IMR-90 (cell line): ENCODE data around the gene SHROOM3. TPM values are rescaled to one million over a fixed set of nuclear protein-coding genes. Genes with fewer than 3 reads are reported as not detected.

Experiments used
- ATAC-seq: fragments of 200-7000 bp; cut with Tn5 transposase; 2 replicates; pipeline ENCODE4 v1.9.1; 2020; ENCODE audit warnings: low read depth, mild to moderate bottlenecking, moderate library complexity
- BruUV-seq: library from RNA; stranded (reverse); fragments of 400-500 nt; replicated peaks from 2 replicates; lab custom pipeline; 2021; lab: Mats Ljungman, UMichigan
- CTCF ChIA-PET: fragments of 300-600 bp; formaldehyde crosslinking; extraction: SDS; loops from one replicate; lab custom pipeline; 2021; ENCODE audit warnings: antibody characterized with exemption; lab: Yijun Ruan, JAX
- POLR2A ChIA-PET: fragments of 300-600 bp; sonication (Branson Sonifier 250); formaldehyde crosslinking; loops from one replicate; lab custom pipeline; 2022; ENCODE audit warnings: antibody characterized with exemption; ENCODE audit not compliant: unreplicated experiment; lab: Charles Lee
- DNase-seq: peaks from one replicate; pipeline ENCODE4 v3.0.0; 2013
- H2AFZ ChIP-seq: replicated peaks from 2 replicates; pipeline ENCODE3; 2013; ENCODE audit warnings: low read length, mild to moderate bottlenecking; ENCODE audit not compliant: poor library complexity
- H2AK5ac ChIP-seq: 2 replicates; pipeline ENCODE4 v1.6.1; 2013; ENCODE audit warnings: low read depth, low read length, inconsistent platforms
- H2AK9ac ChIP-seq: replicated peaks from 2 replicates; pipeline ENCODE3; 2013; ENCODE audit warnings: mild to moderate bottlenecking, low read depth, low read length, moderate library complexity; ENCODE audit not compliant: poor library complexity
- H2BK120ac ChIP-seq: 2 replicates; pipeline ENCODE4 v1.6.1; 2013; ENCODE audit warnings: low read depth, low read length, inconsistent platforms
- H2BK15ac ChIP-seq: 3 replicates; pipeline ENCODE4 v1.6.1; 2013; ENCODE audit warnings: low read depth, low read length, inconsistent platforms
- H2BK20ac ChIP-seq: 2 replicates; pipeline ENCODE4 v1.6.1; 2013; ENCODE audit warnings: low read depth, mild to moderate bottlenecking, inconsistent platforms, low read length, moderate library complexity
- H2BK5ac ChIP-seq: 2 replicates; pipeline ENCODE4 v1.6.1; 2013; ENCODE audit warnings: mild to moderate bottlenecking, low read depth, low read length, inconsistent platforms; ENCODE audit not compliant: poor library complexity, severe bottlenecking
- H3K14ac ChIP-seq: replicated peaks from 2 replicates; pipeline ENCODE4 v1.6.1; 2013; ENCODE audit warnings: low read depth, low read length, inconsistent platforms
- H3K18ac ChIP-seq: 2 replicates; pipeline ENCODE4 v1.6.1; 2013; ENCODE audit warnings: low read depth, low read length, control low read depth
- H3K23ac ChIP-seq: 2 replicates; pipeline ENCODE4 v1.6.1; 2013; ENCODE audit warnings: low read depth, low read length, inconsistent platforms
- H3K27ac ChIP-seq: 2 replicates; pipeline ENCODE4 v1.5.1; 2013; ENCODE audit warnings: mild to moderate bottlenecking, control low read depth, low read length; ENCODE audit not compliant: insufficient read depth
- H3K27me3 ChIP-seq: 2 replicates; pipeline ENCODE4 v1.6.1; 2013; ENCODE audit warnings: low read length; ENCODE audit not compliant: control insufficient read depth, insufficient read depth
- H3K36me3 ChIP-seq: 2 replicates; pipeline ENCODE4 v1.6.1; 2013; ENCODE audit warnings: low read length, mixed read lengths; ENCODE audit not compliant: control insufficient read depth, insufficient read depth
- H3K4ac ChIP-seq: 2 replicates; pipeline ENCODE4 v1.6.1; 2013; ENCODE audit warnings: low read depth, low read length, inconsistent platforms
- H3K4me1 ChIP-seq: 2 replicates; pipeline ENCODE4 v1.6.1; 2013; ENCODE audit warnings: low read length, mixed read lengths; ENCODE audit not compliant: control insufficient read depth, insufficient read depth
- H3K4me2 ChIP-seq: 2 replicates; pipeline ENCODE4 v1.6.1; 2013; ENCODE audit warnings: low read depth, mild to moderate bottlenecking, control low read depth, low read length, moderate library complexity
- H3K4me3 ChIP-seq: 2 replicates; pipeline ENCODE4 v1.5.1; 2013; ENCODE audit warnings: low read depth, mild to moderate bottlenecking, control low read depth, low read length, moderate library complexity; ENCODE audit not compliant: insufficient read depth
- H3K56ac ChIP-seq: 2 replicates; pipeline ENCODE4 v1.6.1; 2013; ENCODE audit warnings: low read length, inconsistent platforms; ENCODE audit not compliant: insufficient read depth; ENCODE audit errors: extremely low read depth
- H3K79me1 ChIP-seq, 2 experiments: 2 replicates each; pipeline ENCODE4 v1.6.1; 2013; ENCODE audit warnings: low read length in 2 of 2, inconsistent platforms in 1 of 2, low read depth in 1 of 2
- H3K9ac ChIP-seq: 2 replicates; pipeline ENCODE4 v1.6.1; 2013; ENCODE audit warnings: low read depth, low read length, control low read depth
- H3K9me1 ChIP-seq: 2 replicates; pipeline ENCODE4 v1.6.1; 2013; ENCODE audit warnings: low read length, inconsistent platforms; ENCODE audit not compliant: insufficient read depth
- H3K9me3 ChIP-seq: 2 replicates; pipeline ENCODE4 v1.6.1; 2013; ENCODE audit warnings: low read length; ENCODE audit not compliant: control insufficient read depth, insufficient read depth
- H4K20me1 ChIP-seq: 2 replicates; pipeline ENCODE4 v1.6.1; 2013; ENCODE audit warnings: low read length, inconsistent platforms; ENCODE audit not compliant: insufficient read depth
- H4K5ac ChIP-seq: 2 replicates; pipeline ENCODE4 v1.6.1; 2013; ENCODE audit warnings: mild to moderate bottlenecking, low read depth, low read length, control low read depth
- H4K8ac ChIP-seq, 2 experiments: 2 replicates each; pipeline ENCODE4 v1.6.1; 2013; ENCODE audit warnings: low read depth in 2 of 2, low read length in 2 of 2, control low read depth in 1 of 2, inconsistent platforms in 1 of 2
- H4K91ac ChIP-seq: 2 replicates; pipeline ENCODE4 v1.6.1; 2013; ENCODE audit warnings: low read depth, low read length, inconsistent platforms; ENCODE audit not compliant: insufficient read depth
- BHLHE40 ChIP-seq: fragments of 150-350 bp; IDR thresholded peaks from 2 replicates; pipeline ENCODE4 v1.6.1; 2016; ENCODE audit warnings: mild to moderate bottlenecking, low read depth, low read length
- CEBPB ChIP-seq: IDR thresholded peaks from 2 replicates; pipeline ENCODE4 v1.6.1; 2012; ENCODE audit warnings: low read depth, low read length, improper control_type of control experiment
- CHD1 ChIP-seq: IDR thresholded peaks from 2 replicates; pipeline ENCODE4 v1.6.1; 2012; ENCODE audit warnings: low read depth, low read length, improper control_type of control experiment
- FOS ChIP-seq: fragments of 150-350 bp; IDR thresholded peaks from 2 replicates; pipeline ENCODE4 v1.6.1; 2016; ENCODE audit warnings: low read depth, low read length
- WGBS, 2 experiments: methylation state at CpG; one replicate each; pipeline versions ENCODE4 v1.1.5 to v1.1.7; 2013; ENCODE audit warnings: missing lambda C conversion rate in 2 of 2; ENCODE audit not compliant: insufficient read length in 1 of 2; ENCODE audit errors: extremely low coverage in 2 of 2; 5-methylcytosine and 5-hydroxymethylcytosine counted together
- dilution Hi-C: fragments of 300-500 bp; cut with HindIII; formaldehyde crosslinking; loops from one replicate; pipeline ENCODE4 v1.14.3; 2018; ENCODE audit warnings: low sequenced_read_pairs; ENCODE audit not compliant: unreplicated experiment
- in situ Hi-C: fragments of 300-500 bp; cut with MboI; formaldehyde crosslinking; loops from 3 replicates; pipeline ENCODE4 v1.14.3; 2019; ENCODE audit warnings: low sequenced_read_pairs, inconsistent platforms, mixed read lengths
- intact Hi-C: fragments of 100-400 bp; cut with micrococcal nuclease; formaldehyde crosslinking; loops from 2 replicates; pipeline ENCODE4 v1.10.0; 2022
- polyA plus RNA-seq, 3 experiments: library from polyadenylated mRNA; depleted of rRNA; stranded (reverse); fragments of >200 nt; gene quantifications; 2 replicates each; pipeline ENCODE4 v1.2.3, GENCODE V29; 2012; ENCODE audit warnings: low replicate concordance in 1 of 3
- total RNA-seq: library from RNA; depleted of rRNA; stranded (reverse); fragments of >200 nt; gene quantifications from 2 replicates; pipeline ENCODE4 v1.2.3, GENCODE V29; 2012

Gene SHROOM3
- total and polyA plus RNA-seq, 2 of the 4 experiments (the other 2 are of a cell fraction): 10.8 to 19.5 TPM

GRCh38 chr4:76658231-76659102 is 223.4 kb downstream of the SHROOM3 start:
- Histone ChIP-seq H3K4me3 (no peak overlapping the region), H3K14ac (peak overlapping the region; percentile 99), H3K27me3 (no peaks in the 10 kb centered on the region), H2AK9ac (peak overlapping the region; percentile 97), H4K20me1 (peaks cover 3% of the 10 kb centered on the region; the same call in 1 of the 2 replicates), H3K4ac (peak overlapping the region; percentile 100), H2BK5ac (peak overlapping the region; percentile 100), H3K27ac (peak overlapping the region; percentile 88), H3K9me1 (peaks cover 13% of the 10 kb centered on the region), H2AFZ (no peak overlapping the region), H3K4me1 (peaks cover 17% of the 10 kb centered on the region), H3K23ac (peak overlapping the region; percentile 99), H2AK5ac (peak overlapping the region; percentile 99), H4K91ac (peak overlapping the region; percentile 99), H4K8ac (peak overlapping the region; percentile 87 to 98), H3K18ac (peak overlapping the region; percentile 100), H3K79me1 (peaks cover 0 to 20% of the 10 kb centered on the region in 2 experiments; a peak in 3 of 4 replicates), H3K9ac (peak overlapping the region; percentile 26; the same call in 1 of the 2 replicates), H2BK15ac (peak overlapping the region; percentile 100; the same call in 2 of the 3 replicates), H3K36me3 (no peaks in the 10 kb centered on the region), H2BK120ac (peak overlapping the region; percentile 100), H3K56ac (peak overlapping the region; percentile 95), H3K4me2 (peak overlapping the region; percentile 69), H3K9me3 (no peaks in the 10 kb centered on the region), H4K5ac (peak overlapping the region; percentile 90), H2BK20ac (peak overlapping the region; percentile 100)
- 14% methylated on average over 1 of the region's 3 CpGs; no CpG with 5 or more reads in 1 of the 2 experiments for WGBS, 2 experiments
- intact Hi-C loops (loop anchor here (10.0 kb wide), 1 partner anchor 144 kb away; no protein-coding TSS in a partner anchor), in situ Hi-C loops (no loop called here), dilution Hi-C loops (no loop called here)
- TF ChIP-seq FOS: peak; percentile 46; the same call in 1 of the 2 replicates
- peak; percentile 1; the same call in 1 of the 2 replicates for TF ChIP-seq BHLHE40
- peak; percentile 90 for TF ChIP-seq CEBPB
- no peak for TF ChIP-seq CHD1
- BruUV-seq: no TSS peak
- CTCF ChIA-PET: interaction anchor here (0.6 kb wide), 1 partner anchor 662 kb away, joined by 3 read pairs; no protein-coding TSS in a partner anchor
- POLR2A ChIA-PET: interaction anchor here (0.6 kb wide), 1 partner anchor 68 kb away, joined by 9 read pairs; no protein-coding TSS in a partner anchor
- peak; percentile 83 for ATAC-seq
- DNase-seq: peak; percentile 86
